Progenitor cell of endocrine pancreas (in vitro differentiated cells): ENCODE results near the gene MKNK1. TPM values are rescaled to one million over a fixed set of nuclear protein-coding genes. Genes with fewer than 3 reads are reported as not detected.

Experiments
- DNase-seq: peaks from one replicate; pipeline ENCODE4 v3.0.0; 2021; ENCODE audit warnings: low spot score; ENCODE audit not compliant: unreplicated experiment
- H3K27ac Mint-ChIP-seq: 2 replicates; pipeline ENCODE4 v1.8.0; 2021; ENCODE audit warnings: mild to moderate bottlenecking, moderate library complexity, mixed read lengths
- H3K27me3 Mint-ChIP-seq: 2 replicates; pipeline ENCODE4 v1.8.0; 2021; ENCODE audit warnings: mixed read lengths
- H3K36me3 Mint-ChIP-seq: 2 replicates; pipeline ENCODE4 v1.8.0; 2022; ENCODE audit warnings: mixed read lengths; ENCODE audit not compliant: insufficient read depth
- H3K4me1 Mint-ChIP-seq: 2 replicates; pipeline ENCODE4 v1.8.0; 2021; ENCODE audit warnings: low read depth, mixed read lengths
- H3K4me3 Mint-ChIP-seq: 2 replicates; pipeline ENCODE4 v1.8.0; 2021; ENCODE audit warnings: low read depth, mild to moderate bottlenecking, moderate library complexity, mixed read lengths
- H3K9me3 Mint-ChIP-seq: 2 replicates; pipeline ENCODE4 v1.8.0; 2021; ENCODE audit warnings: low read depth, mixed read lengths
- total RNA-seq: library from RNA; stranded (reverse); gene quantifications from 2 replicates; pipeline ENCODE4 v1.2.1, GENCODE V29; 2021
- TF ChIP-seq, protein P1 (sequence below): fragments of 200-600 bp; sonication (generic); IDR thresholded peaks from one replicate; pipeline ENCODE4 v1.5.0; 2021; ENCODE audit warnings: antibody characterized with exemption, mild to moderate bottlenecking; ENCODE audit not compliant: unreplicated experiment

Gene MKNK1
- total RNA-seq, 1 donor from 2014 or later, result 29.3 TPM

DNA sequence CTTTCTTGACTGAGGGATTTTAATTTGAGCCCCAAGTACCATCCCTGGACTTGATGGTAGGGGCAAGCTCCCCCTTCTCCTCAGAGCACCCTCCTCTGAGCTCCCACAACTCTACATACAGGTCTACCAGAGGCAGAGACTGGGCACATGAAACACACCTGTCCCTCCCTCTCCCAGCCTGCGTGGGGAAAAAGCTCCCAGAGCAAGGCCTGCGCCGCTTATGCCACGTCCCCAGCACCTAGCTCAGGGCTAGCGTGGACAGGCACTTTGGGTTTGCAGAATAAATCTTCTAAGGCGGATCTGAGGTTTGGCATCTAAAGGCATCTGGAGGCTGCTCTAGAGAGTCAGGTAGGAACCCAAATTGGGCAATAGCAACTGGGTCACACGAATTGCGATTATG, 45.1 kb downstream of the MKNK1 start:
- Mint-ChIP-seq H3K4me1 (no peaks in the 10 kb centered on the region), H3K27me3 (no peaks in the 10 kb centered on the region), H3K9me3 (no peaks in the 10 kb centered on the region), H3K27ac (no peak overlapping the region), H3K4me3 (no peak overlapping the region), H3K36me3 (peaks cover 5% of the 10 kb centered on the region)
- DNase-seq, result no peak
- TF ChIP-seq, protein P1, sequence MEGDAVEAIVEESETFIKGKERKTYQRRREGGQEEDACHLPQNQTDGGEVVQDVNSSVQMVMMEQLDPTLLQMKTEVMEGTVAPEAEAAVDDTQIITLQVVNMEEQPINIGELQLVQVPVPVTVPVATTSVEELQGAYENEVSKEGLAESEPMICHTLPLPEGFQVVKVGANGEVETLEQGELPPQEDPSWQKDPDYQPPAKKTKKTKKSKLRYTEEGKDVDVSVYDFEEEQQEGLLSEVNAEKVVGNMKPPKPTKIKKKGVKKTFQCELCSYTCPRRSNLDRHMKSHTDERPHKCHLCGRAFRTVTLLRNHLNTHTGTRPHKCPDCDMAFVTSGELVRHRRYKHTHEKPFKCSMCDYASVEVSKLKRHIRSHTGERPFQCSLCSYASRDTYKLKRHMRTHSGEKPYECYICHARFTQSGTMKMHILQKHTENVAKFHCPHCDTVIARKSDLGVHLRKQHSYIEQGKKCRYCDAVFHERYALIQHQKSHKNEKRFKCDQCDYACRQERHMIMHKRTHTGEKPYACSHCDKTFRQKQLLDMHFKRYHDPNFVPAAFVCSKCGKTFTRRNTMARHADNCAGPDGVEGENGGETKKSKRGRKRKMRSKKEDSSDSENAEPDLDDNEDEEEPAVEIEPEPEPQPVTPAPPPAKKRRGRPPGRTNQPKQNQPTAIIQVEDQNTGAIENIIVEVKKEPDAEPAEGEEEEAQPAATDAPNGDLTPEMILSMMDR, result no peak

DNA sequence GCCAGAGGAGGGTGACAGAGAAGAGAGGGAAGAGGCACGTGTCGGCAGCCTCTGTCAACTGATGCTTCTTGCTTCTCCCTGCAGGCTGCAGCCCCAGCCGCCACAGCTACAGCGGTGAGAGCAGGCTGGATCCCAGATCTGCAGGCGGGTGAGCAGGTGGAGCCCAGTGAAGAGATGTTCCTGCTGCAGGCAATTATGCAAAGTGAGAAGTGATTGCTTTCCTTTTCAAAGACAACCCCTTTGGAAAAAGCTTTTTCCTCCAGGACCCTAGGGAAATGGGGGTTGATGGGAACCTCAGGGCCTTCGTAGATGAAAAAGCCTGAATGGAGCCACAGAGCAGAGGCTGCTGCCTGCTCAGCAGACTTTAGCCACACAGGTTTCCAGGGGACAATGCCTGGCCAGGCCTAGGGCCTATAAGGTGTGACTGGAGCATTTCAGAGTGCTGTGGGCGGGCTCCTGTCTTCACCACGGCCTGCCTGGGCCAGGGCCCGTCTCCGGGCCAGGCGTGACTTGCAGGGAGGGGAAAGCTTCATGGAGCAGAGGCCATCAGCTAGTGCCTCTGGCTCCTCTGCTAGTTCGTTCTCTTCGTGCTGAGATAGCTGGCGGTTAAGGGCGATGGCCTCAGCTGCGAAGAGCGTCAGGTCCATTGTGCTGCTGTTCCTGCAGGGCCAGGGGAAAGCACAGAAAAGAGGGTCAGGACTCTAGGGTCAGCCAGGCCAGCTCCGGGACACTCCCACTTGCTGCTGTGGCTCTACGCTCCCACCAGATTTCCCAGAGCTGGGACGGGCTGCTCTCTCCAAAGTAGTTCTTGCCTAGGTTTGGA, 45.7 kb downstream of the MKNK1 start:
- H3K4me1 Mint-ChIP-seq, result no peaks in the 10 kb centered on the region
- no peaks in the 10 kb centered on the region for H3K9me3 Mint-ChIP-seq
- H3K27me3 Mint-ChIP-seq, result no peaks in the 10 kb centered on the region
- DNase-seq, result no peak
- peaks cover 4% of the 10 kb centered on the region for H3K36me3 Mint-ChIP-seq
- H3K4me3 Mint-ChIP-seq, result no peak overlapping the region
- no peak overlapping the region for H3K27ac Mint-ChIP-seq
- TF ChIP-seq, protein P1, result no peak

DNA sequence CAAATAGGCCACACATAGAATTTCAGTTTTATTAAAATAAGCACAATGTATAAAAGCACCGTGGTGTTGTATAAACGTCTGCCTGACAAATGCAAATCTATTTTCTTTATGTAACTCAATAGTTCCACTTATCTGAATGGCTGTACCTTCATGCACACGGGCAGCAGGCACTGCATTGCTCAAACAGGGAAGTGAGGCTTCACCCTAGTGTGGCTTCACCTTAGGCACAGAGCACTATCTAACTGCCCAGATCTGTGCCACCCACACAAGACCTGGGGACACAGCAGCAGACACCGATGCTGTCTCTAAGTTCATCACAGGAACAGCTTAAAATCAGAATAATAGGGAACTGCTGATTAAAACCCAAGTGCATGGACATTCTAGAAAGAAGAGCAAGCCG, 46.7 kb downstream of the MKNK1 start:
- Mint-ChIP-seq H3K4me1 (no peaks in the 10 kb centered on the region), H3K27ac (no peak overlapping the region), H3K4me3 (no peak overlapping the region), H3K27me3 (peaks cover 9% of the 10 kb centered on the region), H3K9me3 (no peaks in the 10 kb centered on the region), H3K36me3 (peaks cover 3% of the 10 kb centered on the region)
- TF ChIP-seq, protein P1, result no peak
- no peak for DNase-seq

DNA sequence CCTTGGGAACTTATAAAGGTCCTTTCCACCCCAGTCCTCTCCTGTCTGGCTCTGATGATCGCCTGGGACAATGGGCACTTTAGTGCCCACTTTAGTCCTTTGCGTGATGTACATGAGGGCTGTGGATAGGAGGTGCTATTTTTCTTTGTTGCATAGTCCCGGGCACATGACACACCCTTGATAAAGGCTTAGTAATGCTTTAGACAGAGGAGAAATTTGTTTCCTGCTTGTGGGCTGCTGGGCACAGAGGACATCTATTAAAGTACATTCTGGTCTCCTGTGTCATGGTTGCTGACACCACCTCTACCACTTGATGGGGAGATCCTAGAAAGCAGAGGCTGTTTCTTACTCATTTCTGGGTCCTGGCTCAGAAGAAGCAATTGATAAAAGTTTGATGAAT, 47.2 kb downstream of the MKNK1 start:
- H3K9me3 Mint-ChIP-seq, result no peaks in the 10 kb centered on the region
- peaks cover 3% of the 10 kb centered on the region for H3K36me3 Mint-ChIP-seq
- H3K4me1 Mint-ChIP-seq, result no peaks in the 10 kb centered on the region
- H3K4me3 Mint-ChIP-seq, result no peak overlapping the region
- no peak overlapping the region for H3K27ac Mint-ChIP-seq
- peaks cover 11% of the 10 kb centered on the region for H3K27me3 Mint-ChIP-seq
- no peak for DNase-seq
- TF ChIP-seq, protein P1, result no peak

DNA sequence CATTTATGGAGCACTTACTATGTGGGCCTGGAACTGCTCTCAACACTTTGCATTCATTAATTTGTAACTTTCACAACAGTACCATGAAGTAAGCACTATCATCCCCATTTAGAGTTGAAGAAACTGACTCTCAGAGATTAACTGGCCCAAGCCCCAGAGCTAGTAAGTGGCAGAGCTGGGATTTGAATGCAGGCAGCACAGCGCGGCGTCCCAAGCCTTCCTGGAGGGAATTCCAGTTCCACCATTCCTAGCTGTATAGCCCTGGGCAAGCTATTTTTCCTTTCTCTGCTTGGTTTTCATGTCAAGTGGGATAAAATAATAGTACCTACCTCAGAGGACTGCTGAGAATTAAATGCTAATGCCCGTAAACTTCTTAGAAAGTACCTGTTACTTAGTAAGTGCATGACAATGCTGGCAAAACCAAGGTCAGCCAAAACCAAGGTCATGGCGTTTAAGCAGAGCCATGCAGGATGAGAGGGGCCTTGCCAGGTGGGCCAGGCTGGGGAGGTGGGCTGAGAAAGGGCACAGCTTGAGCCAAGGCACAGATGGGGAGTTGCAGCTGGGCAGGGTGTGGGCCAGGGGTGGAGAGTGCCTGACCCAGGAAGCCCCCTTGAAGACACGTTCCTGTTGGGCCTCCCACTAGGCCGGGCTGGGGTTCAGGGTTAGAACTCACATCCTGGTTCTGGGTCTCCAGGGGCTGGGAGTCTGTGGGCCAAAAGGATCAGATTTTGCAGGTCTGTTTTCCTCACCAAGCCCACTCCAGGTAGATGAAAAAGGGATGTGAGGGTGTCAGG, 48.0 kb downstream of the MKNK1 start:
- DNase-seq, result no peak
- H3K4me1 Mint-ChIP-seq, result no peaks in the 10 kb centered on the region
- H3K9me3 Mint-ChIP-seq, result no peaks in the 10 kb centered on the region
- peak overlapping the region; percentile 65 for H3K27ac Mint-ChIP-seq
- H3K27me3 Mint-ChIP-seq, result peaks cover 18% of the 10 kb centered on the region
- H3K4me3 Mint-ChIP-seq, result no peak overlapping the region
- H3K36me3 Mint-ChIP-seq, result peaks cover 3% of the 10 kb centered on the region
- TF ChIP-seq, protein P1, result no peak
